ENCODE results near the gene ZNF568.

ZNF568 gene

GRCh38 chr19:36918090-36918489 lies 2.0 kb downstream of the ZNF568 start:
- H3K27ac ChIP-seq, result 0 out of 2 replicates have a peak overlapping the region, but pooled peaks have one; percentile 94
- no peak for TF ChIP-seq CTCF (conservative IDR thresholded peaks at IDR 0.05)

DNA sequence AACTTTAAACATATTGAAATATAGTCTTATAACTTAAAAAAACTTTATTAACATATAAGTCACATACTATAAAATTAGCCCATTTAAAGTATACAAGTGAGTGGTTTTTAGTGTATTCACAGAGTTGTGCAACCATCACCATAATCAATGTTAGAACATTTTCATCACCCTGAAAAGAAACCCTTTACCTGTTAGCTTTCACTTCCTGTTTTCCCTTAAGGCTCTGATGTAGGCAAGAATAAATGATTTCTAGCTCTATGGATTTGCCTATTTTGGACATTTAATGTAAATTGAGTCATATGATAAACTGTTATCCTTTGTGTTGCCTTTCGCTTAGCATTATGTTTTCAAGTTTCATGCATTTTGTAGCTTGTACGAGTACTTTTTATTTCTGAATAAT lies 15.6 kb downstream of the ZNF568 start:
- TF ChIP-seq CTCF (conservative IDR thresholded peaks at IDR 0.05), result no peak
- no peak overlapping the region for H3K27ac ChIP-seq

- H3K27ac ChIP-seq, result peak overlapping the region; percentile 66
- TF ChIP-seq CTCF (conservative IDR thresholded peaks at IDR 0.05), result peak; percentile 67
These were observed 23.0 kb downstream of the ZNF568 start for GRCh38 chr19:36939153-36939552.

- H3K27ac ChIP-seq, result no peak overlapping the region
- TF ChIP-seq CTCF (conservative IDR thresholded peaks at IDR 0.05), result no peak
These were observed 34.4 kb downstream of the ZNF568 start for GRCh38 chr19:36950335-36951119.

- no peak for TF ChIP-seq CTCF (conservative IDR thresholded peaks at IDR 0.05)
- no peak overlapping the region for H3K27ac ChIP-seq
These were observed 46.2 kb downstream of the ZNF568 start for GRCh38 chr19:36962346-36962745.

DNA sequence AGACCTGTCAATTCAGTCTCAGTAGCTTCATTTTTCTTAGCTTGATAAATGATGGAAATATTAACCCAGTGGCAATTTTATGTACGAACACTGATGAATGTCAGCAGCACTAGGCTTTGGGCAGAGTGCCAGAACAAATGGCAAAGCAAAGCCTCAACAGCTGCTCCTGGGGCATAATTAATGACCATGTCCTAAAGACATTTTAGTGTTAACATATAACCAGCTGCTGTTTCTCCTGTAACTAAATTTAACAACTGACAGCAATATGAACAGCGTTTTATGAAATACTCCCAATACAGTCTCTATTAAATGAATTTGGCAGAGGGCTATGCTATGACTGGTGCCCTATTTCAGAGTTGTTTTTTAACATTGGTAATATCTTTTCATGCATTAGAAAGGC lies 47.1 kb downstream of the ZNF568 start:
- H3K27ac ChIP-seq, result no peak overlapping the region
- TF ChIP-seq CTCF (conservative IDR thresholded peaks at IDR 0.05), result no peak

- TF ChIP-seq CTCF (conservative IDR thresholded peaks at IDR 0.05), result no peak
- peak overlapping the region; percentile 84 for H3K27ac ChIP-seq
These were observed 56.4 kb downstream of the ZNF568 start for GRCh38 chr19:36972571-36972970.
